Inflammatory macrophage (primary cell): Measurements from ENCODE around the gene SPAAR.
"Not testable (repeated sequence)": the region's sequence is repeated elsewhere in the genome, so short reads cannot be mapped to it uniquely, and the experiment has no call there.

Experiments
- DNase-seq, 2 donors: peaks; one replicate each; pipeline ENCODE4 v3.0.0-alpha.2; 2020 to 2022

SPAAR gene

DNA sequence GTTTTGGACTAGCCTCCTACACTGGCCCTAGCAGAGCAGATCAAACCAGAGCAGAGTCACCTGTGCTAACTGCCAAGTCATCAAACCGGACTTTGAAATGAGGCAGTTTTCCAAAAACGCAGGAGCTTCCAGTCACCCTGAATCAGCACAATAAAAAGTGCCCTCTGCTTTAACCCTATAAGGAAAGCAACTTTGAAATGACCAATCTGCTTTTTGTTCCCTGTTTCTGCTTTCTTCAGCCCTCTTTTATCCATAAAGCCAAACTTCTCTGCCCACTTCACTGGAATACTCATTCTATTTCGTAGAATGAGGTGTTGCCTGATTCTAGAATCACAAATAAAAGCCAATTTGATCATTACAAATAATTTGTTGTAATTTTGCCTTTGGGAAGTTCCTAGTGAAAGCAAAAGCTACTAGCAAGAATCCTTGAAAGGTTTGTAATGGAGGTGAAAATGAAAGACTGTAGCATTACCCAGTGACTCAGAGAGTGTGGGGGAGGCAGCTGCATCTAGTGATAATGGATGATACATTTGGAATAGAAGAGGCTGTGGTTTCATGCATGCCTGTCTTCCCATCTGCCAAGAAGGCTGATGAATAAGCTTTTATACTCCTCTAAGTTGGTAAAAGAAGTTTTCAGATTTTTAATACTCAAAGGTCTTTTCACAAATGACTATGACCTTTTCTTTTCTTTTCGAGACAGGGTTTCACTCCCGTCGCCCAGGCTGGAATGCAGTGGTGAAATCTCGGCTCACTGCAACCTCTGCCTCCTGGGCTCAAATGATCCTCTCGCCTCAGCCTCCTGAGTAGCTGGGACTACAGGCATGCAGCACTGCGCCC is 14.9 kb downstream of the SPAAR start:
- DNase-seq = peak in 1 of 2 donors; percentile 16

DNA sequence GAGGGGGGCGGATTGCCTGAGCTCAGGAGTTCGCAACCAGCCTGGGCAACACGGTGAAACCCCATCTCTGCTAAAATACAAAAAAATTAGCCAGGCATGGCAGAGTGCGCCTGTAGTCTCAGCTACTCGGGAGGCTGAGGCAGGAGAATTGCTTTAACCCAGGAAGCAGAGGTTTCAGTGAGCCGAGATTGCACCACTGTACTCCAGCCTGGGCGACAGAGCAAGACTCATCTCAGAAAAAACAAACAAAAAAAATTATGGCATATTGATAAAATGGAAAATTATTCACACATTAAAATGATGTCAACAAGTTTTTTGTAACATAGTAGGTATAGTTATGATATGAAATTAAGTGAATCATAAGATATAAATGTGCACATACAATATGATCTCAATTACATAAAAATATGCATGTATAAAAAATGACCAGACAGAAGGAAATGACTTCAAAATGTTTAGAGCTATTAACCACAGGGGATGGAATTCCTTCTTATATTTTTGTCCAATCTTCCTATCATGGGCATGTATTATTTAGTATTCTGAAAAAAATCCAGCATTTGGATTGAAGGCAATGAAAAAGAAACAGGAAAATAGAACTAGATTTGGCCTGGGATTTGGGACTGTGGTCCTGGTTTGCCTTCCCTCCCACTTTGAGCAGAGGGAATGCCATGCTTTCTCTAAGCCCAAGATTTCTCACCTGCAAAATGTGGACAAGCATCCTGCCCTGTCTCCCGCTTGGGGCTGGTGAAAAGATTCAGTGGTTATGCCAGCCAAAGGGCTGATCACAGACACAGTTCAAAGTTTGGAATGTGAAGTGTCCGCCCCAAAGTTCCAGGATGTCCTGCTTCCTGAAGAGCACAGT is 19.5 kb downstream of the SPAAR start:
- no peak for DNase-seq

- no peak for DNase-seq
Observed at GRCh38 chr9:35929453-35929718, 20.1 kb downstream of the SPAAR start.

DNA sequence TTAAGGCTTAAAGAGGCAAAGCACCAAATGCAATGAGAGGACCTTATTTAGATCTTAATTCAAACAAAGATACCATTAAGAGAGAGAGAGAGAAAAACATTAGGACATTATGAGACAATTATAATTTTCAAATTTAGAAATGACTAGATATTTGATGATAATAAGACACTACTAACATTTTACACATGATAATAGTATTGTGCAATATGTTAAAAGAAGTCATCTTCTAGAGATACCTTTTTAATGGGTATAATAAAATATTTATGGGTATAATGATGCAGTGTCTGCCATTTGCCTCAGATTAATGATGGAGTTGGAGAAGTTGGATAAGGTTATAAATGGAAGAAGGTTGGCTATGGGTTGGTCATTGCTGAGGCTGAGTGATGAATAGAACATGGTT is 21.2 kb downstream of the SPAAR start:
- DNase-seq = no peak

- DNase-seq = no peak
Observed at GRCh38 chr9:35930989-35931388, 21.7 kb downstream of the SPAAR start.

DNA sequence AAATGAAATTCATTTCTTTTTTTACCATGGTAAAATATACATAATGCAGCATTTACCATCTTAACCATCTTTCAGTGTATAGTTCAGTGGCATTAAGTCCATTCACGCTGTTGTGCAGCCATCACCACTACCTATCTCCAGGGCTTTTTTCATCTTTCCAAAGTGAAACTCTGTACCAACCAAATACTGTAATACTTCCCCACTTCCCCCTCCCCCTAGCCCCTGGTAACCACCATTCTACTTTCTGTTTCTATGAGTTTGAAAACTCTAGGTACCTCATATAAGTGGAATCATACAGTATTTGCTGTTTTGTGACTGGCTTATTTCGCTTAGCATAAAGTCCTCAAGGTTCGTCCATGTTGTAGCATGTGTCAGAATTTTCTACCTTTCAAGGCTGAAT is 23.4 kb downstream of the SPAAR start:
- DNase-seq = no peak

- DNase-seq = no peak
Observed at GRCh38 chr9:35933550-35934067, 24.3 kb downstream of the SPAAR start.

GRCh38 chr9:35934069-35934468 is 24.8 kb downstream of the SPAAR start:
- not testable (repeated sequence) for DNase-seq

- no peak for DNase-seq
Observed at GRCh38 chr9:35935261-35935660, 26.0 kb downstream of the SPAAR start.

- no peak for DNase-seq
Observed at GRCh38 chr9:35935755-35936509, 26.6 kb downstream of the SPAAR start.

GRCh38 chr9:35937227-35937626 is 27.9 kb downstream of the SPAAR start:
- no peak for DNase-seq

- no peak for DNase-seq
Observed at GRCh38 chr9:35938474-35939356, 29.4 kb downstream of the SPAAR start.

GRCh38 chr9:35939679-35940250 is 30.5 kb downstream of the SPAAR start:
- DNase-seq = no peak

- DNase-seq = no peak
Observed at GRCh38 chr9:35940458-35941407, 31.4 kb downstream of the SPAAR start.

- no peak for DNase-seq
Observed at GRCh38 chr9:35942286-35942685, 33.0 kb downstream of the SPAAR start.

DNA sequence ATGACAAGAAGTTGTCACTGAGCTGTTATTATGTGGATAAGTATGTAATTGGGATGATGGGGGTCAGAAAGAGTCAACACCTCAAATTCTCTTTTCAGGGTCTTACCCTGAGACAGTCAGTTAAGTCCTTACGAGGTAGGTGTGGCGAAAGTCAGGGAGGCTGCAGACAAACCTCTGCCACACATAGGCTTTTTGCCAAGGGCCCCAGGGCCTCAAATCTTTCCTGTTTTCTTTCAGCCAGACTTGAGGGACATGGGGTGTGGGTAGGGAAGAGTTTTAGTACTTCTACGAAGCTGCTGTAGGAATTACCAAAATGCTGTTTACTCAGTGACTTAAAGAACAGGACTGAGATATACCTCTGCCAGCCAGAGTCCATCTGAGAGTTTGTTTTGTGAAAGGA is 34.9 kb downstream of the SPAAR start:
- DNase-seq = no peak

- no peak for DNase-seq
Observed at GRCh38 chr9:35944841-35945240, 35.6 kb downstream of the SPAAR start.

DNA sequence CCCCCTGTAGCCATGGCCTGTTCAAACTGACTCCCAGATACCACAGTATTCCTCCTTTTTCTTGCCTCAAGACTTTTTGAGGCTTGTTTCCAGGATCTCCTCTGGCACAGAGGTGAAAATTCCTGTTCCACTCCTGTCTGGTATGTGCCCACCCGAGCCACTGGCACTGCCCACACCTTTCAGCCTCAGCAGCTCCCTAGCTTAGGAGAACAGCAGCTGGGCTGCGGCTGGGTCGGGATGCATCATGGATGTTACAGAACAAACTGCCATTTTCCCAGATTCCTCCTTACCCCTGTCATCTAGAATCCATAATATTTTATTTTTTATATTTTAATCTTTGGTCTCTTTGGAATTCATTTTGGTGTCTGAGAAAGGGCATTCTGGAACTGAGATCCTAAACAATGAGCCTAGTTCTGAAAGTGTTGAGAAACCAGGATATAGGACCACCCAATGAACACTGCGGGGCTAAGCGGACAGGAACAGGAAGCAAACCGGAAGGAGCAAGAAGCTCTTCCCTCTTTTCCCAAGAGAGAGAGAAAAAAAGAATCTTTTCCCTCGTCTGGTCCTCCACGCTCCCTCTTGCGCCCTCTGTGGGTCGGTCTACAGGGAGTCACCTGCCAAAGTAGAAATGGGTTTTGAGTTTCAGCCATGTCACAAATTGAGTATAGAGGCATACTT is 36.2 kb downstream of the SPAAR start:
- DNase-seq = peak; percentile 67 to 70

- DNase-seq = no peak
Observed at GRCh38 chr9:35948451-35948850, 39.2 kb downstream of the SPAAR start.

DNA sequence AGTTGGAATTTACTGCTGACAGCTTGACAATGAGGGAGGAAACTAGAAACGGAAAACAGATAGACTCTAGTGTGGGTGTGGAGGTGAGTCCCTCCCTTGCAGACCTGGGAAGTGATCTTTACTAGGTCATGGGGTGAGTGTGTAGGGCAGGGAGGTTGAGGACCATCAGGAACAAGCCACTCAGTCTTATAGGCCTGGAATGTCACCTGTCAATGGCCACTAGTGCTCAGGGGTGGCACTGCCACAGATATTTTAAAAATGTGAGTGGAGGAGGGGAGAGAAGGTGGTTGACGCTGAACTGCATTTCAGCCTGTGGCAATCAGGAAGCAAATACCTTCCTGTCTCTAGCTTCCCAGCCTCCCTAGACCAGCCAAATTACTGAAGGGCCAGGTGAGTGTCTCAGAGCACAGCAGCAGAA is 39.6 kb downstream of the SPAAR start:
- DNase-seq = no peak
